HG03521 (cell line): ENCODE measurements around the gene APBB2.
"Not testable (repeated sequence)": the region's sequence is repeated elsewhere in the genome, so short reads cannot be mapped to it uniquely, and the experiment has no call there.

Experiments used
- ATAC-seq: cut with Tn5 transposase; IDR thresholded peaks from one replicate; pipeline ENCODE4 v1.9.1; 2021; ENCODE audit warnings: mild to moderate bottlenecking, moderate library complexity; ENCODE audit not compliant: unreplicated experiment

Gene APBB2

DNA sequence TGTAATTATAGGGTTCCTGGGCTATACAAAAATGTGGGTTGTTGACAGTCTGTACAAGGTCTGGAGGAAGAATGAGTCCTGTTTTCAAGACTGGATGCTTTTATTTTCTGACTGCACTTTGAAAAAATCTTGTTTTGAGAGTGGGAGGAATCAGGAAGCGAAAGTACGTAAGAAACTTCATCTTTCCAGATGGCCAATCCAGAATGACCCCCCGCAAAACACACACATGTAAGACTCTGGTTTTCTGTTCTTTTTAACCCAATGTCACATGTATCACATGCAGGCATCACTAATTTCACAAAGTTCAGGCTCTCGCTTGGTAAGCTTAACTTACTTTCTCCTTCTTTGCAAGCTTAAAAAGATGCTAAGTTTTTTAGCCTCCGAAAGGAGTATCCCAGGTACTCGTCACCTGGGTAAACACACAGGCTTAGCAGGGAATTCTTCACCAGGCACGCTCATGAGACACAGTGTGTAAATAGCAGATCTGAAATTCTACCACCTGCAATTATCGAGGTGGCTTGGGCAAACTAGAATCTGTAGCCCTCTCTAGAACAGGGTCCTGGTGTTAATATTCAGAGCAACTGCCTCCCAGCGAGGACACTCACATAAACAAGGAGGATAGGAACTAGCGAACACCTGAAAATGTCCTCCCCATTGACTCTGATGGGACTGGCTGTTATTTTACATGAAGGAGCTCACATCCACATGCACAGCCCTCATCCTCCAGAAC lies 373.9 kb downstream of the APBB2 start:
- no peak for ATAC-seq

DNA sequence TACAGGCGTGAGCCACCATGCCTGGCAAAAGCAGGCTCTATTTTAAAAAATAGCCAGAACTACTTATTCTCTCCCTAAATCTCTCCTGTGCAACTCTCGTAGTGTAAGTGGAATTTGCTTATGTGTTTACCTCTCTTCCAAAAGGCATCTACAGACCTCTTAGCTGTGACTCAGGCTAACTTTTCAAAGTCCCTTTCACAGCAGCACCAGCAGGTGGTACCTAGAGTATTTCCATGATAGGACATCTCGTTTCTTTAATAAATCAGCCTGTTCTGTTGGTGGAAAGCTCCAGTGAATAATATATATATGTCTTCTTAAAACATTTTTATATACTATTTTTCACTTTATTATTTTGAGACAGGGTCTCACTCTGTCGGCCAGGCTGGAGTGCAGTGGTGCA lies 375.6 kb downstream of the APBB2 start:
- ATAC-seq = no peak

DNA sequence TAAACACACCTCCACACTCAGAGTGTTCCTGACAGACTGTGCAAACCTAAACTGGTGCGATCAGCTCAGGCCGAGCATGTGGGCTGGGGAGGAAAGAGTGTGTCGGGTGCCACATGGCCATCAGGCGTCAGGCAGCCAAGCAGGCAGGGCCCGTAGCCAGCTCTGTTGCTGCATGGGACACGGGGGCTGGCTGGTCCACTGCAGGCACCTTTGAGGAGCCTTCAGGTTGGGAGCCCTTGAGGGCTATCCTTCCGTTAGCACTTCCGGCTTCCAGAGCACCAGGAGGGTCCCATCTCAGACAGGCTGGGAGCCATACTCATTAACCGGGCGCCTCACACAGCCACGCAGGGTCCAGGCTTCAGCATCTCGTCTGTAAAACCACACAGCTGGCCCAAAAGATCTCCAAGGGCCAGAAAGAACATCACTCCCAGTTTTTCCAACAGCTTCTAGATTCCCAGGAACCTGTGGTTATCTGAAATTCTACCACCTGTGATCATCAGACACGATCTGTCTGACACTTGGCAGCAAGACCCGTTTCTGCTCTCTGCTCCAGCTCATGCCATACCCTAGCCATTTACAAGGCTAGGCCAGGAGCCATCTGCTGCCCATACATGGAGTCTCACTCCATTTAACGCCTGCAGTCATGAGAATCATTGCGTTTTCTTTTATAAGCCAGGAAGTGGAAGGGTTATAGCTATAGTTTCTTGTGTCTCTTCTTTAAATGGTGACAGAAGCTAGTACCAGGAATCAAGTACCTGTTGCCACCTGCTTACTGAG lies 377.1 kb downstream of the APBB2 start:
- ATAC-seq = no peak

DNA sequence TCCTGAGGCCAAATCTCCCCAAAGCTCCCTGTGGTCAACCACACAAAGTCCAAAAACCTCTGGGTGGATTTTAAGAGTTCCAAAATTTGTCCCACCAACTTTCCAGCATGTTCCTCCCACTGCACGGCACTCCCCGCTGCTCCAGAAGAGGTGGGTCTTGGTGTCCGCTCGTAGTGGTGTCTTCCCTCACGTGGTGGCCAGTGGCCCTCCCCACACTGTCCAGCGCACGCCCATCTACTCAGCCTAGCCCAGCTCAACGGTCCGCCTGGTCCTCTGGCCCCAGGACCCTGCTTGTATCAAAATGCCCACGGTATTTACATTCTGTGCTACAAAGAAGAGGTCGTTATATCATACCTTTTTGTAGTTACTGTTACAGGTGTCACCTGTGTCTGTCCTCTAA lies 381.1 kb downstream of the APBB2 start:
- ATAC-seq = no peak

DNA sequence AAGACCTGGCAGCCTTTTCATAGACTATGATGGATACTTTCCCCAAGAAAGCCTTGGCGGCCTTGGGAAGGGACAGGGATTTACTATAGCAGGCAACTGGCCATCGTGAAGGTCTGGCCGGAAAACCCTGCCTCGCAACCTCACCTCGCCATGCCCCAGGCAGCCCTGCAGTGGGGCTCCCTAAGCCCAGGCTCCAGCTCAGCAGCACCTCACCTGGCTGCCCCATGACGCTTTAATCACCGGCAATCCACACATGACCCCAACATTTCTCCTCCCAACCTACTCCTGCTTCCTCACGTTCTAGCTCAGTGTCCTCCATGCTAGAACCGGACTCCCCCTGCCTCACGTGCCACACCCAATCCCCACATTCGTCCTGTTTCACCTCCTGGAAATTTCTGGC lies 382.2 kb downstream of the APBB2 start:
- no peak for ATAC-seq

DNA sequence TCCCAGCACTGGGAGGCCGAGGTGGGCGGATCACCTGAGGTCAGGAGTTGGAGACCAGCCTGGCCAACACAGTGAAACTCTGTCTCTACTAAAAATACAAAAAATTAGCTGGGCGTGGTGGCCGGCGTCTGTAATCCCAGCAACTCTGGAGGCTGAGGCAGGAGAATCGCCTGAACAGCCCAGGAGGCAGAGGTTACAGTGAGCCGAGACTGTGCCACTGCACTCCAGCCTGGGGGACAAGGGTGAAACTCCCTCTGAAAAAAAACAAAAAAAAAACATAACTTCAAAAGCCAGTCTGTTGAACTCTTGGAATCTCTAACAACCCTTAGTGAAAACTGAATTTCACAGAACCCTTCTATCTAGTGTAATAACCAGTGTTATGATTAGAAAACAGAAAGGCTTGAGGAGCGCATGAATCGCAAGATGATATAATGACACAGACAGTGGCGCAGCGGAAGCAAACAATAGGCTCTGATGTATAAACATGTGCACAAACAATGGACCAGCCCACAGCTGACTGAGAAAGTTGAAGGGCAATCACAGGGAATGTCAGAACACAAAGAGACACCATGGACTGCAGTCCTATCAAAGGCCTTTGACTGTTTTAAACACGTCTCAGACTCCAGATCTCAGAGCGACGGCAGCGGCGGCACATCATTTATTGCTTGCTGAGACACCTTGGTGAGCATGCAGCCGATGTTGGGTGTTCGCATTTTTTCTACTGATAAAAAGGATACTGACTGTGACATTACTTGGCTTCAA lies 383.0 kb downstream of the APBB2 start:
- ATAC-seq = no peak

DNA sequence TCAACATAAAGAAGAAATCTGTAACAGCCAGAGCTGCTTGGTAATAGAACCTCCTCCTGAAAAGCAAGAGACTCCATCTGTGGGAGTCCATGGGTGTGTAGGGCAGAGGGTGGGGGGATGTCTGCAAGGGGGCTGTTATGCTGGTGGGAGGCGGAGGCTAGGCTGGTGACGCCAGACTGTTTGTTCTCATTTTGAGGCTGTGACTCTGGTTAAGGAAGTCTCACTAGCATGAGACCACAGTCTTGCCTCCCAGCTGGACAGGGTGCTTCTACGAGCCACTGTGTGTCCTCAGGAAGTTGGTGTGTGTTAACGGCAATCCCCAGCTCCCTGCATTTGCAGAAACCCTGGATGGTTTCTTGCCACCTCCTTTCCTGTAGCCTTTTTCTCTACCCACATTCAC lies 384.8 kb downstream of the APBB2 start:
- no peak for ATAC-seq

DNA sequence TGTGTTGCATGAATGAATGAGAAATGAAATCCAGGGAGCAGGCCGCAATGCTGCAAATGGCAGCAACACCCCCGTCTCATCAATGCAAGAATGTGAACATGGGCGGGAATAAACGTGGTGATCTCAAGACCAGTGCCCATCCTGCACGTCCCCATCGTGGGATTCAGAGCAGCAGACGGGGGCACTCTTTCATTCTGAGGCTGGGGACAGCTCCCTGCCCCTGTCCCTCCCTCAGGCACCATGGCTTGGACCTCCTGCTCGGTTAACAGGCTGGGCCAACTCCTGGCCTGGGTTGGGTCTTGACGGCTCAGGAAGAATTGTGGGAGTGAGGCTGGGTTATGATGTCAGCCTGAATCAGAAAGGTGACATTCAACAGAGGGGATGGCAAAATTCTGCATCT lies 385.7 kb downstream of the APBB2 start:
- no peak for ATAC-seq

DNA sequence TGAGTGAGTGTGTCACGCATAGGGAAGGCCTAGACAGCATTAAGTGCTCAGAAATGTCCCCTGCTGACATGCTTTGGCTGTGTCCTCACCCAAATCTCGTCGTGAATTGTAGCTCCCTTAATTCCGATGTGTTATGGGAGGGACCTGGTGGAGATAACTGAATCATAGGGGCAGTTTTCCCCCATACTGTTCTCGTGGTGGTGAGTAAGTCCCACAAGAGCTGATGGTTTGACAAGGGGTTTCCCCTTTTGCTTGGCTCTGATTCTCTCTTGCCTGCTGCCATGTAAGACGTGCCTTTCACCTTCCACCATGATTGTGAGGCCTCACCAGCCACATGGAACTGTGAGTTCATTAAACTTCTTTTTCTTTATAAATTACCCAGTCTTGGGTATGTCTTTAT lies 386.6 kb downstream of the APBB2 start:
- ATAC-seq = no peak

DNA sequence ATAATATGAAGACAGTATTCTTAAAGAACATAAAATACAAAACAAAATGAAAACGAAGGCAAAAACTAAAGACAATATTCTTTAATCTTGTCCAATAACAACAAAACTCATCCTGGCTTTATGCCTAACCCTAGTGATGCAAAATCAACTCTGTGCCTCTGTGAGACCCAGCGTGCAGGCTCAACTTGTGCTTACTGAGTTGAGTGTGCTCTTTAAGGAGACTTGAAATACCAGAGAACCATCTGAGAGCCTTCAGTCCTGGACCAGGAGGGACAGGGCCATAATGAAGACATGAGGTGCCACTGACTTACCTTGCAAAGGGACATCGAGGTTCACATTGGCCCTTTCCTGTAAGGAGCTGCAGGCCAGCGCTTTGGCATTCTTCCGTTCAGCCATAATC lies 387.5 kb downstream of the APBB2 start:
- no peak for ATAC-seq

DNA sequence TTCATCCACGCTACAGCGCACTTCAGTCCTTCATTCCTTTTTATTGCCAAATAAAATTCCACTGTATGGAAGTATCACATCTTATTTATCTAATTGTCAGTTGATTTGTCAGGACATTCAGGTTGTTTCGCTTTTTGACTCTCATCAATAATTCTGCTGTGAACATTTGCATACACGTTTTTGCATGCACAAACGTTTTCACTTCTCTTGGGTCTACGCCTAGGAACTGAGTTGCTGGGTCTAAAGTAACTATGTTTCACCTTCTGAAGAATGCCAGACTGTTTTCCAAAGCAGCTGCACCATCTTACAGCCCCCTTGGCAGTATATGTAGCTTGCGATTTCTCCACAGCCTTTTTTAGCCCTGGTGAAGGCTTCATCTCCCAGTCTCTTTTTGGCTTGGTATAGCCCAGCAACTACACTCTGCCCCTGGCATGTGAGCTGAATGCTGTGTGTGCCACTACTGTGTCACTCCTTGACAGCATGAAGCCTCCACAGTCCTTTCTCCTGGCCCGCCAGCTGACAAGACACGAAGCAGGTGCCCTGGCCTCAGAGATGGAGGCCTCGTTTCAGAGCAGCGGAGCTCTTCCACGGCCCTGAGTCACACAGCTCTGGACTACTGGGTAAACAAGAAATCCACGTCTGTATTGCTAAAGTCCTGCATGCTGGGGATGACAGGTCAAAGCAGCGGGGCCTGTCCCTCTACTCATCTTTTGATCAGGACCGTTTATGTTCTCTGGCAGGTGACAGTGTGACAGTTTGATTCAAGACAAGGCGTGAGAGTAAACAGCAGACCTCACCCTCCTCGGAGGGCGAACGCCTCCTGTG lies 389.1 kb downstream of the APBB2 start:
- no peak for ATAC-seq

DNA sequence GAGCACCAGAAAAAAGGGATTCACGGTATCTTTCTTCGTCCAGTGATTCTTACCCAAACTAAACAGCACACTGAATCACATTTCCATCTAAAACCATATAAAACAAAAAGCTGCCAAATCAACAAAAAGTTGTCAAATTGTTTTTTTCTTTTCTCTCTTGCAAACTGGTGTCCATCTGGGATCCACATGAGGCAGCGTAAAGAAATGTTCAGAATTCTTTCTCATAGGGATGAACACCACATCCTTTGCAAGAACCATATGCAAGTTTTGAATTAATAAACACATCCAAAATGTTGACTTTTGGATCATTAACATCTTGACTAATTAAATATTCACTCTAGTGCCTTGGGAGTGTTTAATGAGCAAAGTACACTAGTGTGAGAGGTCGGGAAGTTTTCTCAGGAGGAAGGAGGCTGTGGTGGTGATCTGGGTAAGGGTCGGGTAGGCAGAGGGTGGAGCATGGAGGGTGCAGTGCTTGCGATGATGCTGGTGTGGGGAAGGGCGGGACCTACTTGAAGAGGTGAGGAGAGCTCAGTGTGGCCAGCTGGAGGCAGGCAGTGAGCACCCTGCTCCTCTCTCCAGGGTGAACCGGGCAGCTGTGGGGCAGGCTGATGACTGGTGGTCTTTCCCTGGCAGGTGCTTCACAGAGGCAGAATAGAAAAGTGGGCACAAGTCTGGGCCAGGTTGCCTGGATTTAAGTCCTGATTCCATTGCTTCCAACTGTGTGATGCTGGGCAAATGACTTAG lies 391.7 kb downstream of the APBB2 start:
- ATAC-seq = no peak

DNA sequence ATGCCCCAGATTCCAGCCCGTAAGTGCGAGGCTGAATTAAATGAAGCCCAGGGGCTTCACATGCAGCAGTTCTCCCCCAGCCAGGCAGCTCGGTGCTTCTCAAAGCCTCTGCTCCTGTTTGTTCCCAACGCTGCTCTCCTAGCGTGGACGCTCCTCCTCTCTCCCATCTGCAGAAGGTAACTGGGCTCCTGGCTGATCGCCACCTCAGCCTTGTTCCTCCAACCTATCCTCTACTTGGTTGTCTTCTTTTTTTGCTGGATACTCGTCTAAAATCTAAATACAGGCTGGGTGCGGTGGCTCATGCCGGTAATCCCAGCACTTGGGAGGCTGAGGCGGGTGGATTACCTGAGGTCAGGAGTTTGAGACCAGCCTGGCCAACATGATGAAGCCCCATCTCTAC lies 394.2 kb downstream of the APBB2 start:
- ATAC-seq = no peak

DNA sequence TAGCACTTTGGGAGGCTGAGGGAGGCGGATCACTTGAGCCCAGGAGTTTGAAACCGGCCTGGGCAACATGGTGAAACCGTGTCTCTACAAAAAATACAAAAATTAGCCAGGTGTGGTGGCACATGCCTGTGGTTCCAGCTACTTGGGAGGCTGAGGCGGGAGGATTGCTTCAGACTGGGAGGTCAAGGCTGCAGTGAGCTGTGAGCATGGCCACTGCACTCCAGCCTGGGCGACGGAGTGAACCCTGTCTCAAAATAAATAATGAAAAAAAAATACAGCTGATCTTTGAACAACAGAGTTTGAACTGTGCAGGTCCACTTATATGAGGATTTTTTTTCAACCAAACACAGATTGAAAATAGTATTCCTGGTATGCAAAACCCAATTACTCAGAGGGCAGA lies 397.2 kb downstream of the APBB2 start:
- not testable (repeated sequence) for ATAC-seq

DNA sequence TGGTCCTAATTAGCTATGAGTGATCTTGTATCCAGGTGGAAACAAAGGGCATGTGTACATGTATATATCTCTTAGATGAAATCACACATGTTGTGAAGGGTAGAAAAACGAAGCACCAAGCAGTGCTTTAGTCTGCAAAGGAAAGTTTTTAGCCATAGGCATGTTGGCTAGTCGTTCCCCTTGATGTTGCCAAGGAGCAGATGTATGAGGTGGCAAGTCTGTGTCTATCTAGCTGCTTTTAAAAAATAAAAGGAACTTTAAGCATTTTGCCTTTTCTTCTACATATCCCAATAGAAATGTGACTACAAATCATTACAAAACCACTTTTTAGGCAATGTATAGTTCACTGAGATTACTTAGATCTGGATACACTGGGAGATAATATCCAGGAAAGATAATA lies 401.5 kb downstream of the APBB2 start:
- ATAC-seq = no peak

DNA sequence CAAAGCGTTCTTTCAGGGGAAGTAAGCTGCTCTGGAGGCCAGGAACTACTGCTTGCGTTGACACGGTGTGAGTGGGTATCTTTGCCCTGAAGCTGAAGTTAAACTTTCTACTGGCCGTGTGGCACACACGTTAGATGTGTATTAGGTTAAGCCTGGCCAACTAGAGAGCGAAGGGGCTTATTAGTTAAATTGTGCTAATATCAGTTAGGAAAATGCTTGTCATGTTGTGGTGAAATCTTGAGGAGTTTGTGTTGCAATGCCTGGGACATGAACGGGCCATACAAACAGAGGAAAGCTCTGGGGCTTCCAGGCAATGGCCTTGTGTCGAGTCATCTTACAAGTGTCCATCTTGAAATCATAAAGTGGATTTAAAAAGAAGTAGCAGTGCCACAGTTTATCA lies 402.0 kb downstream of the APBB2 start:
- ATAC-seq = no peak

DNA sequence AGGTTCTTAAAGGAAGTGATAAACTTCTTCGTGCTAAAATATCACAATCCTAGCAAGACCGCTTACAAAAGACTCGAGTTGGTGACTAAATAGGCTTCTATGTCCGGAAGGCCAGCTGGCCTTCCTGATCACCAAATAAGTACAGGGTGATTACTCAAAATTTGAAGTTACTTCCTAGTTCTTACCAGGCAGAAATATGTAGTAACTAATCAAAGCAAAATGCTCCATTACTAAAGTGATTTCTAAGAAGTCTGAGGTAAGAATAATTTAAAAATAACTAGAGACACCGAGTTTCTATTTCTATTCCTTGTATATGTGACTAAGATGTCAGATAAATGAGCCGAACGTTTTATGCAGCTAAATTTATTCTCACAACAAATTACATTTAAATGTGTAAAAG lies 402.4 kb downstream of the APBB2 start:
- no peak for ATAC-seq

DNA sequence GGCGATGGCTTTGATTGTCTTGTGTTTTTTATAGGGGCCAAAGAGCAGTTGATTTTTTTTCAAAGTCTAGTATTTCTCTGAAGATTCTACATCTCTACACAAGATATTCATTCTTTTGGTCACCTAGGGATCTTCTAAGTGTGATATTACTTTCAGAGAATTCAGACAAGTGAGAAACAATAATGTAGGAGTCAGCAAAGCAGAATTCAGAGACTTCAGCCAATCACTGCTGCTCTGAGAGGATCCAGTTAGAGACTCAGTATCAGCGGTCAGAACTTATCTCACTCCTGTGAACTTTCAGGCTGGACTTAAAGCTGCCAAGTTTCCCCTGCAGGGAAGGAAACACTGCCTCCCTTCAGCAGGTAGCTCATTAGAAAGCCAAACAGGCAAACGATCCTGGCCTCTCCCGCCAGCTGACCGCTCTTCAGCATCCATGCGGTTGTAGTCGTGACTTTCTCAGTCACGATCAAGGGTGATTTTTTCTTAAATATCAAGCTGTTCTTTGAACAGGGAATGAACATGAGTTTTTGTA lies 405.4 kb downstream of the APBB2 start:
- no peak for ATAC-seq

DNA sequence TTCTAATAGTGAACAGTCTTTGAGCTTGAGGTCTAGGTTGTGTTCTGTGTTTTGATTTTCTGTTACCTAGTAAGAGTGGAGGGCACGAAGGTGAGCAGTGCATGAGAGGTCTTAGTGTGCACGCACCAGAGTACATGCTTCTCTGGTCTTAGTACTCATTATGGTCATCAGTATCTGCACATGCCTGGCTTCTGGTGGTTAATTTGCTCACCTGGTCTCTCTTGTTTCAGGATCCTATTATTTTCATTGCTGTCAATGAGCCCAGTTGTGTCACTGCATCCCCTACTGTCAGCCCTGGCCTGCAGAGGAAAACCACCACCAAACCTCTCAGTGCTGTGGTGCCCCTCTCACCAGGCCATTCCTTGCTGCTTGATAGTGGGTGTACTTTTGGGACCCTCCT lies 409.7 kb downstream of the APBB2 start:
- no peak for ATAC-seq

DNA sequence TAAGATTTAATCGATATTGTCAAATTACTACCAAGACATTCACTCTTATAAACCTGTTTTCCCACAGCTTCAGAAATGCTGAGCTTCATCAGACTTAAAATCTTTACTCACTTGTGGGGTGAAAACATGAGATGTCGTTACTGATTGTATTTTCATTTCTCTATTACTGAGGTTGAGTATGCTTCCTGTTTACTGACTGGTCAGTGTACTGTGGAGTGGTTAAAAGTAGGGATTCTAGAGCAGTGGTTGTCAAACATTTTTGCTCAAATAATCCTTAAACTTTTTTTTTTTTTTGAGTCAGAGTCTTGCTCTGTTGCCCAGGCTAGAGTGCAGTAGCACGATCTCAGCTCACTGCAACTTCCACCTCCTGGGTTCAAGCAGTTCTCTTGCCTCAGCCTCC lies 414.3 kb downstream of the APBB2 start:
- ATAC-seq = peak; percentile 91
